ENCODE results near the gene RPGR. TPM values are rescaled to one million over a fixed set of nuclear protein-coding genes. Genes with fewer than 3 reads are reported as not detected.

The RPGR gene
- total RNA-seq, 2 donors from 2014 or later = 11.4 to 12.3 TPM

DNA sequence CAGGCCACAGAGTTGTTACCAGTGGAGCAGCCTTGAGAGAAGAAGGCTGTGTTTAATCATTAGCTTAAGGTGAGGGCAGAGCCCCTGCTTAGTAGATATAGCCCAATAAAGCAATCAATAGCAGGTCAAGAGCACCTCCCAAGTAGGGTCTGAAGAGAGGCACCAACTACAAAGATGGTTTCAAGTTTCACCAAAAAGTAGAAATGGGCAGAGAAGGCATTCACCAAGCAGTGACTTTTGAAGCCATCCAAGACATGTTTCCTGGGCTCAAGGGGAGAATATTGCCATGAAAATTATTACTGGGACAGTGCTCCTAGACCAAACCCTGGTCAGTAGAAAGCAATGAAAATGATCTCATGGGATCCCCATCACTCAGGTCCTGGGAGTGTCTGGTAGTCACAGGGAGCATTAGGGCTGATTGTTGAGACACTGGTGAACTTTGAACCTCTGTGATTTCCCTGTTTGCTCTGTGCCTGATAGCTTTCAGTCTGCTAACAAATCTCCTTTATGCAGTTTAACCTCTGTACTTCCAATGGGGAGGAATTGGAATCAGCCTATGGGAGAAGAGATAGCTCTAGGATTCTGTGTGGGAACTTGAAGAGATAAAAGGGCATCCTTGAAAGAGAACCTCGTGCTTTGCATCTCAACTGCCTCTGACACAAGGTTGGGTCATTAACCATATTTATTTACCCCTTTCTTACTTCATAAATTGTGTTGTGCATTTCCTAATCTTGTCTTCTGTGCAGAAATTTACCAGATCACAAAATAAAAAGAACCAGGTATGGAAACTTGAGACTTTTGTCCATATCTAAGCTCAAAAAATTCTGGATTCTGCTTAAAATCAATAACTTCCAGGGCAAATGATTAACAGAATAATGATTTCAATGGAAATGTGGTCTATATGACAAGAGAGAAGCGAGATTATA is 15.8 kb upstream of the RPGR start:
- H3K27ac Mint-ChIP-seq = no peak overlapping the region
- no peaks in the 10 kb centered on the region for H3K9me3 Mint-ChIP-seq
- no peak for DNase-seq (ENCODE audit: low spot score)
- peaks cover 3 to 5% of the 10 kb centered on the region in 2 donors for H3K4me1 Mint-ChIP-seq (ENCODE audit: low read depth in 2 of 2)
- H3K36me3 Mint-ChIP-seq = no peaks in the 10 kb centered on the region
- H3K4me3 Mint-ChIP-seq = no peak overlapping the region
- H3K27me3 Mint-ChIP-seq = peaks cover 10 to 23% of the 10 kb centered on the region in 2 donors
- ATAC-seq = no peak

DNA sequence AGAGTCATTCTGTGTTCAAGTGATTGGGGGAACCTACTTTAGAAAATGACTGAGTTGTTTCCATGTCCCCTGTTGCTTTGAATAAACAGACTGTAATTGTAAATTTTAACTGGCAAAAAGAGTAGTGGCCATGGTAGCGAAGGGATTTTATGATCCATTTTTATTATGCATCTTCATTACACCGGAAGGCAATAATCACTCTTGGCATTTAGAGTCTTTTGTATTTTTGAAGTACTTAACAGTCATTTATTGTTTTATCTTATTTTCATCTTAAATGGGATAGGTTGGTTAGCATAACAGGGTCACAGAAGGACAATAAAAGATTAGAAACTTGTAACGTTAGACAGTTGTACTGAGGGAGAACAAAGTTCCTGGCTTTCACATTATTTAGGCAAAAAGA is 14.1 kb upstream of the RPGR start:
- Mint-ChIP-seq H3K4me1 (ENCODE audit: low read depth in 2 of 2) (no peaks in the 10 kb centered on the region), H3K27ac (no peak overlapping the region), H3K4me3 (no peak overlapping the region), H3K9me3 (no peaks in the 10 kb centered on the region), H3K36me3 (no peaks in the 10 kb centered on the region), H3K27me3 (peaks cover 6 to 20% of the 10 kb centered on the region in 2 donors)
- no peak for ATAC-seq
- DNase-seq (ENCODE audit: low spot score) = no peak

DNA sequence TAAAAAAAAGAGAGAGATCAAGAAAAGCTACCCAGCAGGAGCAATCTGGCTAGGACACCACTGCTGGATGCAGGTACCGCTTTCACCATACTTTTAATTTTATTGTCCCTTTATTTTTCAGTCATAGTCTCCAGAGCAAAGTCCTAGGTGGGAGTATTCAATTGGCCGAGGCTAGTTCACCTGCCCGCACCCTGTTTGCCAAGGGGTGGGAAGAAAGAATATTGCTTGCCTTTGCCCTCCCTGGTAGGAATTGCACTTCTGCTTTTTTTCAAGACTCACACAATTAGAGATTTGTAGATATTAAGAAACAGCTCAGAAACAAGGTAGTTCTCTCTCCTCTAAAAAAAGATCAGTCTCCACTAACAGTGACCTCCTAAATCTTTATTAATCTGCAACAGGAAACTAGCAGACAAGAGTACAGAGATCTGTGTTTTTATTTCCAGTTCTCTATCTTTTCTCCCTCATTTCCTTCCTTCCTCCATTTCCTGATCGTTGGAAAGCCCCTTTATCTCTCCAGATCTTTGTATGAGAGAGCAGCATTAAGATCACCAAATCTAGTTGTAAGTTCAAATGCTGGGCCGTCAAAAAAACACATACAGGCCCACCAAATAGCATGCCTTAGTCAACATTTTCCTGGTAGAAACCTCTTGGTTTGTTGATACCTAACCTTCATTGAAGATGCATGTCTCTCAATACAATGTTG is 9.4 kb upstream of the RPGR start:
- DNase-seq (ENCODE audit: low spot score) (no peak), ATAC-seq (no peak)
- Mint-ChIP-seq H3K27me3 (peaks cover 6 to 19% of the 10 kb centered on the region in 2 donors), H3K9me3 (no peaks in the 10 kb centered on the region), H3K4me1 (ENCODE audit: low read depth in 2 of 2) (no peaks in the 10 kb centered on the region), H3K4me3 (no peak overlapping the region), H3K36me3 (no peaks in the 10 kb centered on the region), H3K27ac (no peak overlapping the region)

DNA sequence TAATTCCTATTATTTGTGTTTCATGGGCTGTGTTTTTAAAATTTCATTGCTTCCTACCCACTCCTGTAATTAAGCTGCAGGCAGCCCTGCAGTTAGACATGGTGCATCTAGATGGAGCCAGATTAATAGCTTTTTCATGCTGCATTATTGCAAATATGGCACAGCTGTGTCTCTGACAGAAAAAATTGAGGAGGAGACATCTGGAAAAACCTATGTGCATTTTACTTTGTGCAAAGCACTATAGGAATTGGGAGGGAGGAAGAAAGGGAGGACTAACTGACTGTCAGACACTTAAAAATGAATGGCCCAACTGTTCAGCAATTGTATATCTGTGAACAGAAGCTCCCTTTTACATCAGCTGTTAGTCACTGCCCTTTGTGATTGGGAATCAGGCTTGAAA is 8.1 kb upstream of the RPGR start:
- H3K27ac Mint-ChIP-seq = no peak overlapping the region
- ATAC-seq (no peak), DNase-seq (ENCODE audit: low spot score) (no peak)
- no peaks in the 10 kb centered on the region for H3K4me1 Mint-ChIP-seq (ENCODE audit: low read depth in 2 of 2)
- no peaks in the 10 kb centered on the region for H3K9me3 Mint-ChIP-seq
- H3K27me3 Mint-ChIP-seq = peaks cover 0 to 15% of the 10 kb centered on the region in 2 donors
- no peaks in the 10 kb centered on the region for H3K36me3 Mint-ChIP-seq
- H3K4me3 Mint-ChIP-seq = no peak overlapping the region

DNA sequence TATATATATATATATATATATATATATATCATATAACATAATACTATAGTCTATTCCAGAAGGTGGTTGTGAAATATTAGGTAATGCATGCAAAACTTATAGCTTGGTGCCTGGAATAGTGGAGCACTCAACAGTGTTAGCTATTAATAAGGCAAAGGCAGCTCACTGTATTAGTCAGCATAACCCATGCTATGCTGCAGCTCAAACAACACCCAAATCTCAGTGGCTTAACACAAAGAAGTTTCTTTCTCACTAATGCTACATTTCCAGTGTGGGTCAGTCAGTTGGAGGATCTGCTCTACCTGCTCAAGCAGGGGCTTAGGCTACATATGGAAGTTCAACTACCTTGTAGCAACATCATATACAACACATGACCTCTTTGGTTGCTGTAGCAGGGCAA is 5.2 kb upstream of the RPGR start:
- no peak for ATAC-seq
- H3K27ac Mint-ChIP-seq = no peak overlapping the region
- H3K27me3 Mint-ChIP-seq = peaks cover 0 to 14% of the 10 kb centered on the region in 2 donors
- peaks cover 12 to 13% of the 10 kb centered on the region in 2 donors for H3K4me1 Mint-ChIP-seq (ENCODE audit: low read depth in 2 of 2)
- no peaks in the 10 kb centered on the region for H3K9me3 Mint-ChIP-seq
- H3K4me3 Mint-ChIP-seq = no peak overlapping the region
- no peaks in the 10 kb centered on the region for H3K36me3 Mint-ChIP-seq
- no peak for DNase-seq (ENCODE audit: low spot score)

DNA sequence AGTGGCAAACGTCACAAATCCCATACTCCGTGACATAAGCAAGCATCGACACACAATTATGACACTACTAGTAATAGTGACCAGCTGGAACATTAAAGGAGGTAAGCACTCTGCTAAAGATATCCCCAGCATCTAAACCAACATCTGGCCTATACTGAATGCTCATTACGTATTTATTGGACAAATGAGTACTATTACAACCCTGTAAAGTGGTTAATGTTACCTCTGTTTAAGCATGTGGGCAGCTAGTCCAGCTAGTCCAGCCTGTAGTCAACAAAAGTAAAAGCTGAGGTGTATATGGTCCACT is 419 bp upstream of the RPGR start:
- no peak for ATAC-seq
- peak overlapping the region; percentile 90 to 92 for H3K27ac Mint-ChIP-seq
- H3K9me3 Mint-ChIP-seq = no peaks in the 10 kb centered on the region
- no peaks in the 10 kb centered on the region for H3K36me3 Mint-ChIP-seq
- peak overlapping the region; percentile 80 for H3K4me3 Mint-ChIP-seq
- no peak for DNase-seq (ENCODE audit: low spot score)
- H3K27me3 Mint-ChIP-seq = peaks cover 0 to 2% of the 10 kb centered on the region in 2 donors
- peaks cover 15 to 23% of the 10 kb centered on the region in 2 donors for H3K4me1 Mint-ChIP-seq (ENCODE audit: low read depth in 2 of 2)

DNA sequence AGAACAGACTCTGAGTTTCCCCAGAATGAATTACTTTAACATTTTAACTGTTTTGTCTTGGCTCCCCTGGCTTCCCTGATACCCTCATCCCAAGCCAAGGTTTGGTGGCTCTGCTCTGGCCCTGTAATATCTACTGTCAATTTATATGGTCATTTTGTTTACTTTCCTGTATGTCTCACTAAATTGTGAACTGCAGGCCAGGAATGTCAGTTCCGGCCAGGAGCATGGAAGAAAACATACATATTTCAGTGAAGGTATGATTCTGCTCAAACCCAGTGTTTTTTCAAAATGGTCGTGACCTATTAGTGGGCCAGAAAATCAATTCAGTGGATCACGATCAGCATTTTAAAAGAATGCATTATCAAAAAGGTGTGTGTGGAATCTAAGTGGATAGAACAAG is 1.2 kb downstream of the RPGR start:
- Mint-ChIP-seq H3K4me3 (peak overlapping the region; percentile 80), H3K4me1 (ENCODE audit: low read depth in 2 of 2) (peaks cover 15 to 23% of the 10 kb centered on the region in 2 donors), H3K9me3 (no peaks in the 10 kb centered on the region), H3K27me3 (no peaks in the 10 kb centered on the region), H3K27ac (peak overlapping the region; percentile 90 to 92), H3K36me3 (no peaks in the 10 kb centered on the region)
- no peak for DNase-seq (ENCODE audit: low spot score)
- no peak for ATAC-seq

DNA sequence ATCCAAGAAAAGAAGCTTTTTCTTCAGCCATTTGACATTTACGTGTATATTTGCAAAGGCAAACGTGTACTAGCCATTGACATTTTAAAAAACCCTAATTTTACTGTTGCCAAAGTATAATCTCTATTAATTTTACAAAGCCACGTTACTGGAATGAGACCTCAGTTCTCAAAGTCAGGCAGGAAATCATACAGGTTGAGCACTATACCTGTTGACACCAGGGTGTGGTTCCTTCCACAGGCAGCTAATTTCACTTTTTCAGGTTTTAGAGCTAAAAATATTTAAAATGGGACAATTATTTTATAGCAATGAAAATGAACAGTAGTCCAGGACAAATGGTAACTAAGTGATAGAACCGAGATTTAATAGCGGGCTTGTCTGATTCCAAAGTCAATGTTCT is 6.5 kb downstream of the RPGR start:
- Mint-ChIP-seq H3K4me1 (ENCODE audit: low read depth in 2 of 2) (peaks cover 0 to 4% of the 10 kb centered on the region in 2 donors), H3K36me3 (no peaks in the 10 kb centered on the region), H3K27me3 (peaks cover 0 to 2% of the 10 kb centered on the region in 2 donors), H3K27ac (no peak overlapping the region), H3K4me3 (no peak overlapping the region), H3K9me3 (no peaks in the 10 kb centered on the region)
- ATAC-seq (no peak), DNase-seq (ENCODE audit: low spot score) (no peak)

DNA sequence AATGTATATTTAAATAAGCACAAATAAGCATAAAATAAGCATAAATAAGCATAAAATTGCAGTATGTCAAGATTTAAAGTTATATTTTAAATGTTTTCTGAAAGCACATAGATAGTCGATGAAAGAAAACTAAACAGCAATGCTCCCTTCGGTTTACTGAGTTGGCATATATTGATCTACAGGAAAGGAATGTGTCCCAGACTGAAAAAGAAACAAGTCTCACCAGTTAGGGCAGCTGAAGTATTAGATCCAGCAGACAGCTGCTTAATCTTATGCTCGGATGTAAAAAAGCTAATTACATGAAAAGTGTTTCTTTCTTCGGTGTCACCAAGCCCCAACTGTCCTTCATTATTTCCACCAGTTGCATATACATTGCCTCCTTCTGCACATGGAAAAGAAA is 8.7 kb downstream of the RPGR start:
- H3K9me3 Mint-ChIP-seq = no peaks in the 10 kb centered on the region
- H3K27me3 Mint-ChIP-seq = peaks cover 0 to 2% of the 10 kb centered on the region in 2 donors
- no peak for ATAC-seq
- H3K36me3 Mint-ChIP-seq = no peaks in the 10 kb centered on the region
- DNase-seq (ENCODE audit: low spot score) = no peak
- no peak overlapping the region for H3K4me3 Mint-ChIP-seq
- no peaks in the 10 kb centered on the region for H3K4me1 Mint-ChIP-seq (ENCODE audit: low read depth in 2 of 2)
- H3K27ac Mint-ChIP-seq = no peak overlapping the region

DNA sequence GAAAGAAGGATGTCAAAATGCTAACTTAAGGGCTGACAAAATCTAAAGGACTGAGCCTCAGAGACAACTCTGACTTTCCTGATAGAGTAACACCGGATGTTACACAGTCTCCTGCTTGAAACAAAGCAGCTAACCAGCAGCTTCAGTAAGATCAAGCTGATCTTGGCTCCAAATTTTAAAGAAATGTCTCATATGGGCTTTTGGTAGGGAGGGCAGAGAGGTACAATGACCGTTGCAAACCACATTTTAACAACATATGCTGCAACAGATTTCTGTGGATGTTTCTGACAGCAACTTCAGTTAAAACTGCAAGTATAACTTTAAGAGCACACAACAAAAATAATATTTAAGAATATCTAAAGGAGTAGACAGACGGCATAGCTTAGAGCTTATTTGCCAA is 9.1 kb downstream of the RPGR start:
- no peaks in the 10 kb centered on the region for H3K4me1 Mint-ChIP-seq (ENCODE audit: low read depth in 2 of 2)
- peaks cover 0 to 2% of the 10 kb centered on the region in 2 donors for H3K27me3 Mint-ChIP-seq
- no peaks in the 10 kb centered on the region for H3K36me3 Mint-ChIP-seq
- H3K9me3 Mint-ChIP-seq = no peaks in the 10 kb centered on the region
- H3K4me3 Mint-ChIP-seq = no peak overlapping the region
- no peak overlapping the region for H3K27ac Mint-ChIP-seq
- no peak for DNase-seq (ENCODE audit: low spot score)
- no peak for ATAC-seq

DNA sequence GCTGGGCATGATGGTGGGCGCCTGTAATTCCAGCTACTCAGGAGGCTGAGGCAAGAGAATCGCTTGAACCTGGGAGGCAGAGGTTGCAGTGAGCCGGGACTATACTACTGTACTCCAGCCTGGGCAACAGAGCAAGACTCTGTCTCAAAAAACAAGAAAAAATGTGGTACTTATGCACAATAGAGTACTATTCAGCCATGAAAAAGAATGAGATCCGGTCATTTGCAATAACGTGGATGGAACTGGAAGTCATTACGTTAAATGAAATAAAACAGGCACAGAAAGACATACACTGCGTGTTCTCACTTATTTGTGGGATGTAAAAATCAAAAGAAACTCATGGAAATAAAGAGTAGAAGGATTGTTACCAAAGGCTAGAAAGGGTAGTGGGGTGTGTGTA is 12.1 kb downstream of the RPGR start:
- H3K4me3 Mint-ChIP-seq = no peak overlapping the region
- H3K27ac Mint-ChIP-seq = no peak overlapping the region
- ATAC-seq = no peak
- no peaks in the 10 kb centered on the region for H3K9me3 Mint-ChIP-seq
- no peaks in the 10 kb centered on the region for H3K4me1 Mint-ChIP-seq (ENCODE audit: low read depth in 2 of 2)
- DNase-seq (ENCODE audit: low spot score) = no peak
- no peaks in the 10 kb centered on the region for H3K36me3 Mint-ChIP-seq
- peaks cover 0 to 2% of the 10 kb centered on the region in 2 donors for H3K27me3 Mint-ChIP-seq

DNA sequence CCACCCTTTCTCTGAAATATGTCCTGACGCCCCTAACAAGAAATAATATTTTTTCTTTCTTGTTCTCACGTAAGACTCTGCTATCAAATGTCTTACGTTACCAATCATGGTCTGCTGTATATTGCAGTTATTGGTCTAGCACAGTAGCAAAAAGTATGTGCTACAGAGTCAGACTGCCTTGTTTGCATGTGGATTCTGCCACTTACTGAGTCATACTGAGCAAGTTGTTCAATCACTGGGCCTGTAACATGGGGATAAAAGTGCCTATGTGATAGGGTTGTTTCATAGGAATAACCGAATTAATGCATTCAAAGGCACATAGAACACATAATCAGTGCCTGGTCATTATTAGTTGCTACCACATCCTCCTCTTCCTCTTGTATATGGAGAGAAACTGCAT is 14.1 kb downstream of the RPGR start:
- Mint-ChIP-seq H3K36me3 (no peaks in the 10 kb centered on the region), H3K4me1 (ENCODE audit: low read depth in 2 of 2) (no peaks in the 10 kb centered on the region), H3K27ac (no peak overlapping the region), H3K9me3 (no peaks in the 10 kb centered on the region), H3K27me3 (no peaks in the 10 kb centered on the region), H3K4me3 (no peak overlapping the region)
- DNase-seq (ENCODE audit: low spot score) = no peak
- no peak for ATAC-seq

DNA sequence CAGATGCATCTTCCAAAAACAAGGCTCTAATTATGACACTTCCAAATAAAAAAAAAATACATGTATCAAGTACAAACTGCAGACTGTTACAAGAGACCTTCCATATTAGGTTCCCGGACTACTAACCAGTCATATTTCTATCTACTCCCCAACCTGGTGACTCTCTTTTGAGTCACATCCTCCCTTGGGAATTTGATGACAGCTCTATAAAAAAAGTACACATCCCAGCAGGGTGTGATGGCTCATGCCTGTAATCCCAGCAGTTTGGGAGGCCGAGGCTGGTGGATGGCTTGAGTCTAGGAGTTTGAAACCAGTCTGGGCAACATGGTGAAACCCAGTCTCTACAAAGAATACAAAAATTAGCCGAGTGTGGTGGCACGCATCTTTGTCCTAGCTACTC is 14.9 kb downstream of the RPGR start:
- Mint-ChIP-seq H3K27me3 (no peaks in the 10 kb centered on the region), H3K4me1 (ENCODE audit: low read depth in 2 of 2) (no peaks in the 10 kb centered on the region), H3K9me3 (no peaks in the 10 kb centered on the region), H3K4me3 (no peak overlapping the region), H3K27ac (no peak overlapping the region), H3K36me3 (no peaks in the 10 kb centered on the region)
- DNase-seq (ENCODE audit: low spot score) (no peak), ATAC-seq (no peak)

DNA sequence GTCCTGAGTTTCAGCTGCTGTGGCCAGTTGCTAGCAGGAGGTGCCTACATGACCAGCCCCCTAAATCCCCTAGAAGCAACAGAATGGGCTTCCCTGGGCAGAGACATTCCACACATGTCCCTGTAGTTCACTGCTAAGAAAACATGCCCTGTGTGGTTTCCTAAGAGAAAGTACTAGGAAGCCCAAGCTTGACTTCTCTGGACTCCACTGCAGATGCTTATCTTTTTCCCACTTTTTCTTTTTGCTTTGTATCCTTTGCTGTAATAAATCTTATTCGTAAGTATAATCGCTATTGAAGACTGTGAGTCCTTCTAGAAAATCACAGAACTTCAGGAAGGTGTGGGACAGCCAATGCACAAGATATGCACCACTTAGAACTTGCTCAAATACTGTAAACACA is 15.6 kb downstream of the RPGR start:
- no peak overlapping the region for H3K27ac Mint-ChIP-seq
- no peaks in the 10 kb centered on the region for H3K36me3 Mint-ChIP-seq
- no peaks in the 10 kb centered on the region for H3K4me1 Mint-ChIP-seq (ENCODE audit: low read depth in 2 of 2)
- no peaks in the 10 kb centered on the region for H3K27me3 Mint-ChIP-seq
- ATAC-seq (no peak), DNase-seq (ENCODE audit: low spot score) (no peak)
- no peak overlapping the region for H3K4me3 Mint-ChIP-seq
- no peaks in the 10 kb centered on the region for H3K9me3 Mint-ChIP-seq

Measured in natural killer cell treated with Interleukin-12 subunit alpha and Interleukin-12 subunit beta and Interleukin-15 and Interleukin-18, amount 100 ng/mL, for 72 hours (primary cell).